Loucy (cell line): ENCODE data around the gene GARIN5A.

Experiments
- H2AFZ ChIP-seq: fragments of 200-600 bp; sonication (generic); 2 replicates; pipeline ENCODE4 v1.6.0; 2016; ENCODE audit warnings: antibody characterized with exemption, mild to moderate bottlenecking, low read length, moderate library complexity
- H3F3A ChIP-seq: fragments of 200-600 bp; 2 replicates; pipeline ENCODE4 v1.6.0; 2016; ENCODE audit warnings: antibody characterized with exemption, low read depth, mild to moderate bottlenecking
- H3K27me3 ChIP-seq: fragments of 200-600 bp; sonication (generic); 2 replicates; pipeline ENCODE4 v1.6.1; 2014; ENCODE audit warnings: low read length, mild to moderate bottlenecking; ENCODE audit not compliant: insufficient read depth, poor library complexity, severe bottlenecking
- H3K36me3 ChIP-seq: fragments of 200-600 bp; sonication (generic); 2 replicates; pipeline ENCODE4 v1.6.1; 2016; ENCODE audit warnings: low read length; ENCODE audit not compliant: insufficient read depth
- H3K4me1 ChIP-seq: fragments of 200-600 bp; sonication (generic); 2 replicates; pipeline ENCODE4 v1.5.1; 2014; ENCODE audit warnings: low read length, mild to moderate bottlenecking; ENCODE audit not compliant: insufficient read depth, poor library complexity, severe bottlenecking
- H3K4me2 ChIP-seq: fragments of 200-600 bp; sonication (generic); 2 replicates; pipeline ENCODE4 v1.6.0; 2014; ENCODE audit warnings: antibody characterized with exemption, low read length, low read depth, mild to moderate bottlenecking; ENCODE audit not compliant: poor library complexity, severe bottlenecking
- H3K4me3 ChIP-seq: fragments of 200-600 bp; sonication (generic); 2 replicates; pipeline ENCODE4 v1.5.1; 2014; ENCODE audit warnings: low read length, mild to moderate bottlenecking, mixed read lengths; ENCODE audit not compliant: poor library complexity, severe bottlenecking
- H3K79me2 ChIP-seq: fragments of 200-600 bp; sonication (generic); 2 replicates; pipeline ENCODE4 v1.6.1; 2014; ENCODE audit warnings: low read length; ENCODE audit not compliant: insufficient read depth
- H3K9ac ChIP-seq: fragments of 200-600 bp; sonication (generic); 2 replicates; pipeline ENCODE4 v1.6.0; 2014; ENCODE audit warnings: mild to moderate bottlenecking, low read depth, low read length, moderate library complexity; ENCODE audit not compliant: poor library complexity, severe bottlenecking
- H3K9me2 ChIP-seq: fragments of 200-600 bp; sonication (generic); replicated peaks from 2 replicates; pipeline ENCODE4 v1.6.1; 2016; ENCODE audit warnings: low read depth, low read length, mixed read lengths
- H3K9me3 ChIP-seq: fragments of 200-600 bp; sonication (generic); 2 replicates; pipeline ENCODE4 v1.6.1; 2014; ENCODE audit warnings: mild to moderate bottlenecking, antibody characterized with exemption, low read length, low read depth; ENCODE audit not compliant: insufficient read depth
- H4K20me1 ChIP-seq: fragments of 200-600 bp; sonication (generic); 2 replicates; pipeline ENCODE4 v1.6.0; 2014; ENCODE audit warnings: antibody characterized with exemption, low read length, mild to moderate bottlenecking; ENCODE audit not compliant: insufficient read depth, poor library complexity, severe bottlenecking
- EZH2phosphoT487 ChIP-seq: fragments of 200-600 bp; IDR thresholded peaks from 2 replicates; pipeline ENCODE4 v1.6.1; 2018; ENCODE audit warnings: antibody characterized with exemption, mild to moderate bottlenecking, moderate library complexity, borderline replicate concordance
- TF ChIP-seq, protein P1 (sequence below): fragments of 200-600 bp; sonication (generic); conservative IDR thresholded peaks from 2 replicates; pipeline ENCODE4 v1.5.1; 2014; ENCODE audit warnings: mild to moderate bottlenecking, antibody characterized with exemption, low read length

Gene GARIN5A

DNA sequence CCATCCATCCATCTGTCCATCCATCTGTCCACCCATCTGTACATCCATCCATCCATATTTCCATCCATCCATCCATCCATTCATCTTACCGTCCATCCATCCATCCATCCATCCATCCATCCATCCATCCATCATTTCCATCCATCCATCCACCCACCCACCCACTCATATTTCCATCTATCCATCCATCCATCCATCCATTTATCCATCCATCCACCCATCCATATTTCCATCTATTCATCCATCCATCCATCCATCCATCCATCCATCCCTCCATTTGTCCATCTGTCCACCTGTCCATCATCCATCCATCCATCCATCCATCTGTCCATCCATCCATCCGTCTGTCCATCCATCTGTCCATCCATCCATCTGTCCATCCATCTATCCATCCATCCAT, 20.7 kb downstream of the GARIN5A start:
- H3F3A ChIP-seq, result no peaks in the 10 kb centered on the region
- H3K9me2 ChIP-seq, result no peaks in the 10 kb centered on the region
- H3K36me3 ChIP-seq, result no peaks in the 10 kb centered on the region
- no peak overlapping the region for H2AFZ ChIP-seq
- H4K20me1 ChIP-seq, result no peaks in the 10 kb centered on the region
- TF ChIP-seq, protein P1, sequence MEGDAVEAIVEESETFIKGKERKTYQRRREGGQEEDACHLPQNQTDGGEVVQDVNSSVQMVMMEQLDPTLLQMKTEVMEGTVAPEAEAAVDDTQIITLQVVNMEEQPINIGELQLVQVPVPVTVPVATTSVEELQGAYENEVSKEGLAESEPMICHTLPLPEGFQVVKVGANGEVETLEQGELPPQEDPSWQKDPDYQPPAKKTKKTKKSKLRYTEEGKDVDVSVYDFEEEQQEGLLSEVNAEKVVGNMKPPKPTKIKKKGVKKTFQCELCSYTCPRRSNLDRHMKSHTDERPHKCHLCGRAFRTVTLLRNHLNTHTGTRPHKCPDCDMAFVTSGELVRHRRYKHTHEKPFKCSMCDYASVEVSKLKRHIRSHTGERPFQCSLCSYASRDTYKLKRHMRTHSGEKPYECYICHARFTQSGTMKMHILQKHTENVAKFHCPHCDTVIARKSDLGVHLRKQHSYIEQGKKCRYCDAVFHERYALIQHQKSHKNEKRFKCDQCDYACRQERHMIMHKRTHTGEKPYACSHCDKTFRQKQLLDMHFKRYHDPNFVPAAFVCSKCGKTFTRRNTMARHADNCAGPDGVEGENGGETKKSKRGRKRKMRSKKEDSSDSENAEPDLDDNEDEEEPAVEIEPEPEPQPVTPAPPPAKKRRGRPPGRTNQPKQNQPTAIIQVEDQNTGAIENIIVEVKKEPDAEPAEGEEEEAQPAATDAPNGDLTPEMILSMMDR, result no peak
- TF ChIP-seq EZH2phosphoT487, result no peak
- no peaks in the 10 kb centered on the region for H3K79me2 ChIP-seq
- no peak overlapping the region for H3K4me3 ChIP-seq
- H3K4me2 ChIP-seq, result no peak overlapping the region
- H3K4me1 ChIP-seq, result no peaks in the 10 kb centered on the region
- no peaks in the 10 kb centered on the region for H3K9me3 ChIP-seq
- H3K27me3 ChIP-seq, result no peaks in the 10 kb centered on the region
- no peak overlapping the region for H3K9ac ChIP-seq

- Histone ChIP-seq H3K9me2 (no peaks in the 10 kb centered on the region), H3K27me3 (no peaks in the 10 kb centered on the region), H3K9ac (no peak overlapping the region), H3K4me3 (no peak overlapping the region), H3K9me3 (no peaks in the 10 kb centered on the region), H2AFZ (no peak overlapping the region), H3K36me3 (no peaks in the 10 kb centered on the region), H4K20me1 (no peaks in the 10 kb centered on the region), H3K4me2 (no peak overlapping the region), H3K79me2 (no peaks in the 10 kb centered on the region), H3F3A (no peaks in the 10 kb centered on the region), H3K4me1 (no peaks in the 10 kb centered on the region)
- TF ChIP-seq EZH2phosphoT487, result no peak
- TF ChIP-seq, protein P1, result no peak
Observed at GRCh38 chr19:50453243-50453642, 23.4 kb downstream of the GARIN5A start.

DNA sequence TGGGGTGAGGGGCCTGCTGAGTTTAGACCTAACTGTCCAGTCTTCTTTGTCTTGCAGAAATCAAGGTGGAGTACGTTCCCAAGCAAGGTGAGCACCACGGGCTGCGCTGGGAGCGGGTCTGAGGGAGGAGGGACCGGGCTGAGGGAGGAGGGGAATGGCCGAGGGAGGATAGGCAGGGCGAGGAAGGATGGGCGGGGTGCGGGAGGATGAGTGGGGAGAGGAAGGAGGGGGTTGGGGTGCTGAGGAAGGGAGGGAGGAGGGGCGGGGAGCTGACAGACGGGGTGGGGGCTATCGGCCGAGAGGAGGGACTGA, 25.5 kb downstream of the GARIN5A start:
- no peaks in the 10 kb centered on the region for H3K4me1 ChIP-seq
- no peak overlapping the region for H3K4me3 ChIP-seq
- H3K9ac ChIP-seq, result no peak overlapping the region
- no peaks in the 10 kb centered on the region for H3K36me3 ChIP-seq
- no peaks in the 10 kb centered on the region for H3F3A ChIP-seq
- H2AFZ ChIP-seq, result no peak overlapping the region
- H3K4me2 ChIP-seq, result no peak overlapping the region
- H3K9me3 ChIP-seq, result no peaks in the 10 kb centered on the region
- no peaks in the 10 kb centered on the region for H3K9me2 ChIP-seq
- no peaks in the 10 kb centered on the region for H3K27me3 ChIP-seq
- H3K79me2 ChIP-seq, result no peaks in the 10 kb centered on the region
- TF ChIP-seq, protein P1, result no peak
- no peak for TF ChIP-seq EZH2phosphoT487
- no peaks in the 10 kb centered on the region for H4K20me1 ChIP-seq
